RPMI8226 (cell line): Measurements from ENCODE around the gene ZNF155.

Source experiments
- DNase-seq: peaks from one replicate; pipeline ENCODE4 v3.0.0-alpha.2; 2015

Gene ZNF155

DNA sequence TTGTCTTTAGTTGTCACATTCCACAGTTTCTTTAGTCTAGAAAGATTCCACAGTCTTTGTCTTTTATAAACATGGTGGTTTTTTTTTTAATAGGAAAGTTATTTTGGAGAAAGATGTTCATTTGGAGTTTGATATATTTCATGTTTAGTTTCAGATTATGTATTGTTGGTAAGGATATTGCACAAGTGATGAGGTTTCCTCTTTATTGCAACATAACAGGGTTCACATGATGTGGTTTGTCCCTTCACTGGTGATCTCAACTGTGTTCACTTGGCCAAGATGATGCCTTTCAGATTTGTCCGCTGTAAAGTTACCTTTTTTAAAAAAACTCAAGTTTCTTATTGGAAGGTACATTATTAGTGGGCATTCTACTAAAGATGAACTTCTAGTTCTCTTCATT lies 22.0 kb downstream of the ZNF155 start:
- DNase-seq: no peak

DNA sequence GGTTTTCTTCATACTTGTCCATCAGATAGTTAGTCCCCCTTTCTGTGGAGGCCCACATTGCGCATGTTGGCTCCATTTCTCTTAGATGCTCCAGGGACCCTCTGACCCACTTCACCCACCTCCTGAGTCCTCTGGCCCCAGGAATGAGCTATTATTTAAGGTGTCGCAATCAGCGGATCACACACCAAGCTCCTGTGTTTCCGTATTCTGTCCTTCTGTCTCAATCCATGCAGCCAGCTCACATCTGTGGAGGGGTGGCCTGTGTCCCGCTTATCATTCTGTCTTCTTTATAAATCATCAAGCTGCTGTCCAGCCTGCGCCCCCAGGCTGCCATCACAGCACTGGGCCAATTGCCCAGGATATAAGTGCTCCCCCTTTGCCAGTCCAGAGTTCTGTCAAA lies 23.5 kb downstream of the ZNF155 start:
- no peak for DNase-seq

DNA sequence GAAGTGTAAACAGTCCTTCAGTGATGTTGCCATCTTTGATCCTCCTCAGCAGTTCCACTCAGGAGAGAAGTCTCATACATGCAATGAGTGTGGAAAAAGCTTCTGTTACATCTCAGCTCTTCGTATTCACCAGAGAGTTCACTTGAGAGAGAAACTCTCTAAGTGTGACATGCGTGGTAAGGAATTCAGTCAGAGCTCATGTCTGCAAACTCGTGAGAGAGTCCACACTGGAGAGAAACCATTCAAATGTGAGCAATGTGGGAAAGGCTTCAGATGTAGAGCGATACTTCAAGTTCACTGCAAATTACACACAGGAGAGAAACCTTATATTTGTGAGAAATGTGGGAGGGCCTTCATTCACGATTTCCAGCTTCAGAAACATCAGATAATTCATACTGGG lies 26.5 kb downstream of the ZNF155 start:
- DNase-seq: no peak

DNA sequence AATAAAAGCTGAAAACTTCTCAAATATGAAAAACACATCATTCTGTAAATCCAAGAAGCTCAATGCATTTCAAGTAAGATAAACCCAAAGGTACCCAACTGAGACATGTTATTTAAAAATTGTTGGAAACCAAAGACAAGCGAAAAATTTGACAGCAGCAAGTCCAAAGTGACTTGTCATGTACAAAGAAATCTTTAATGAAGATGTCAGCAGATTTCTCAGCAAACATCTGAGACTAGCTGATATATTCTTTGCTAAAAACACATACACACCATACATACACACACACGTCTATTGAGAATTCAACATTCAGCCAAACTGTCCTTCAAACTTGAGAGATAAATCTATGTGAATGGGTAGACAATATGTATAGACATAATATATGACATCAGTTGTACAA lies 35.5 kb downstream of the ZNF155 start:
- no peak for DNase-seq

DNA sequence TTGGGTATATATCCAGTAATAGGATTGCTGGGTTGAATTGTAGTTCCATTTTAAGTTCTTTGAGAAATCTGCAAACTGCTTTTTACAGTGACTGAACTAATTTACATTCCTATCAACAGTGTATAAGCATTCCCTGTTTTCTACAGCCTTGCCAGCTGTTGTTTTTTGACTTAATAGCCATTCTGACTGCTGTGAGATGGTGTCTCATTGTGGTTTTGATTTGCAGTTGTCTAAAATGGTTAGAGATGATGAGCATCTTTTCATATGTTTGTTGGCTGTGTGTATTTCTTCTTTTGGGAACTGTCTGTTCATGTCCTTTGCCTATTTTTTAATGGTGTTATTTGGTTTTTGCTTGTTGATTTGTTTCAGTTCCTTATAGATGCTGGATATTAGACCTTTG lies 37.2 kb downstream of the ZNF155 start:
- no peak for DNase-seq

DNA sequence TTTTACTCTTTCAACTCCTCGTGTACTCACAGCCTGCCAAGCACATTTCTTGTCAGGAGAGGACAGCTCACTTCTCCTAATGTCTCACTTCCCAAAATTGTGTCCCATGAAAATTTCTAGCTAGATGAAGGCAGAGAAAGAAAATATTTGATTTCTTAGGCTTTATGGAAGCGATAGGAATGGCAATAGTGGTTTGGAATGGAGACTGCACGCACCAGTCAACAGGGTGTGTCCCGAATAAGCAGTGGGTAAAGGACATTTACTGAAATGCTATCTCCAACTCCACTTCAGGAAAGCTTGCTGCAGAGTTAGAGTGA lies 40.9 kb downstream of the ZNF155 start:
- DNase-seq: no peak

DNA sequence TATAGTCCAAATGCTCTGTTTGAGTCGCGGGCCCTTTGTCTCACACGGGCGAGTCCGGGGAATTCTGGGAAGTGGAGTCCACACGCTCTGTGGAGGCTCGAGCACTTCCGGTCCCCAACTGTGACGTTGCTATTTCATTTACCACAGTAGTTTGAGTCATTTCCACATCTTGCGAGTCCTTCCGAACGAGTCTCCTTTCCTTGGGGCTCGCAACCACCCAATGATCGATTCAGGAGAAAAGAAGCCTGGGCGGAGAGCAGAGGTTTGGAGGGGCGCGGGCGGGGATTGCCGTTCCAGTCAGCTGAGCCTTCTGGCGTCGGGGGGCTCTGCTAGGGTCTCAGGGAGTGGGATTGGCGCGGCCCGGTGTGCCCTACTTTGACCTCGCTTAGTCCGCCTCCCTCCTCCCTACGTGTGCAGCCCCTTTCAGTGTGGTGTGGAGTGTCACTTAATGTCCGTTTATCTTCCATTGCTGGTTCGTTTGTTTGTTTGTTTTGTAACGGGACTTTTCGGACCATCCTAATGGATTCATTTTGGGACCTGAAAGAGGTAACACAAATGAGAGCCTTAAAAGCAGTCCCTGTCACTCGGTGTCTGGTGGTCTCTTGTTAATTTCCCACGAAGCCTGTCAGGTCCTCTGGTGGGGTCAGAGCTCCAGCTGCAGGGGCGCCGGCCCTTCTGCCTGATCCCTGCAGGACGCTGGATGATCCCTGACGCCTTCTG lies 41.4 kb downstream of the ZNF155 start, which contains the start of gene ZNF222:
Gene ZNF222, plus strand, starts transcription at position 163 of the 720 bp plus-strand sequence. Its CDS starts 58 bp downstream, at position 221.
- DNase-seq: peak; percentile 83

DNA sequence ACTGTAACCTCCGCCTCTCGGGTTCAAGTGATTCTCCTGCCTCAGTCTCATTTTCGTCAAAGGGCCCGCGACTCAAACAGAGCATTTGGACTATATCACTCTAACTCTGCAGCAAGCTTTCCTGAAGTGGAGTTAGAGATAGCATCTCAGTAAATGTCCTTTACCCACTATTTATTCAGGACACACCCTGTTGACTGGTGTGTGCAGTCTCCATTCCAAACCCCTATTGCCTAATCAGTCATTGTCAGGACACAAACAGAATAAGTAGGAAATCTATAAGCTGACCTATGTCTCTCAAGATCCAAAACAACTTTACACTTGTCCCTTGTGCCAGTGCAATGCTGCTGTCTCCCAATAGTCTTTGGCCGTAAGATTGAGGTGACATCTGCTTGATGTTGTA lies 42.6 kb downstream of the ZNF155 start:
- no peak for DNase-seq

DNA sequence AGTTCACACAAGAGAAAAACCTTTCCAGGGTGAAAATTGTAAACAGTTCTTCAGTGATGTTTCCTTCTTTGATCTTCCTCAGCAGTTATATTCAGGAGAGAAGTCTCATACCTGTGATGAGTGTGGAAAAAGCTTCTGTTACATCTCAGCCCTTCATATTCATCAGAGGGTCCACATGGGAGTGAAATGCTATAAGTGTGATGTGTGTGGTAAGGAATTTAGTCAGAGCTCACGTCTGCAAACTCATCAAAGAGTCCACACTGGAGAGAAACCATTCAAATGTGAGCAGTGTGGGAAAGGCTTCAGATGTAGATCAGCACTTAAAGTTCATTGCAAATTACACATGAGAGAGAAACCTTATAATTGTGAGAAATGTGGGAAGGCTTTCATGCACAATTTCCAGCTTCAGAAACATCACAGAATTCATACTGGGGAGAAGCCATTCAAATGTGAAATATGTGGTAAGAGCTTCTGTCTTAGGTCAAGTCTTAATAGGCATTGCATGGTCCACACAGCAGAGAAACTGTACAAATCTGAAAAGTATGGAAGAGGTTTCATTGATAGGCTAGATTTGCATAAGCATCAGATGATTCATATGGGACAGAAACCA lies 48.1 kb downstream of the ZNF155 start:
- DNase-seq: no peak

DNA sequence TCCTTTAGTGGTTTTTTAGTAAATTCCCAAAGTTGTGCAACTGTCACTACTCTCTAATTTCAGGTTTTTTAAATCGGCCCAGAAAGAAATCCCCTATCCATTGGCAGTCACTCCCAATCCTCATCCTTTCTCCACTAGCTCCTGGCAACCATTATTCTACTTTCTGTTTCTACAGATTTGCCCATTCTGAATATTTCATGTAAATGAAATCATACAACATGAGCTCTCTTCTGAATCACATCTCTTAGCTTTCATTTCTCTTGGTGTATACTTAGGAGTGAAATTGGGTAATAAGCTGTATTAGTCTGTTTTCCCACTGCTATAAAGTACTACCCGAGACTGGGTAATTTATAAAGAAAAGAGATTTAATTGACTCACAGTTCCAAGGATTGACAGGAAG lies 58.2 kb downstream of the ZNF155 start:
- no peak for DNase-seq
